AG09309 (cell line): Measurements from ENCODE around the gene DRC1.

Experiments used
- DNase-seq: peaks from one replicate; pipeline ENCODE4 v3.0.0-alpha.2; 2010; ENCODE audit warnings: low read depth
- H3K4me3 ChIP-seq: 2 replicates; pipeline ENCODE4 v1.5.1; 2011; ENCODE audit warnings: mild to moderate bottlenecking, low read depth, low read length, moderate library complexity; ENCODE audit not compliant: control insufficient read depth
- TF ChIP-seq, protein P1 (sequence below): IDR thresholded peaks from 2 replicates; pipeline ENCODE4 v1.5.1; 2011; ENCODE audit warnings: mild to moderate bottlenecking, low read depth, low read length, inconsistent platforms; ENCODE audit not compliant: insufficient read depth, control insufficient read depth; ENCODE audit errors: missing control alignments

The DRC1 gene

DNA sequence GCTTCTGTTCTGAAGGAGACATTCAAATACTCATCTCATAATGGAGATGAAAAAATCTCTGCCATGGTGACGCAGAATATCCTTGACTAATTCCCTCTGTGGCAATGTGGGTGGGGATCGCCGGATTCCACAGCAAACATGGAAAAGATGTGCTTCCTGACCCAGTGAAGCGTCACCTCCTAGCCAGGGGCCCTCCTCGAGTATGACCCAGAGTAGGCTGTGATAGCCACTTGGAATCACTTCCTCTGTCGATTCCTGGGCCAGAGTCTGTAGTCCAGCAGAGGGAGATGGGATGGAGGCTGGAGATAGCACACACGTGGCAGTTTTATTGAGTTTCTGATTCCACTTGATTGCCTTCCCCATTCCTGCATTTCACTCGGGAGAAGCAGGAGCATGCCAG is 36.8 kb downstream of the DRC1 start:
- TF ChIP-seq, protein P1, sequence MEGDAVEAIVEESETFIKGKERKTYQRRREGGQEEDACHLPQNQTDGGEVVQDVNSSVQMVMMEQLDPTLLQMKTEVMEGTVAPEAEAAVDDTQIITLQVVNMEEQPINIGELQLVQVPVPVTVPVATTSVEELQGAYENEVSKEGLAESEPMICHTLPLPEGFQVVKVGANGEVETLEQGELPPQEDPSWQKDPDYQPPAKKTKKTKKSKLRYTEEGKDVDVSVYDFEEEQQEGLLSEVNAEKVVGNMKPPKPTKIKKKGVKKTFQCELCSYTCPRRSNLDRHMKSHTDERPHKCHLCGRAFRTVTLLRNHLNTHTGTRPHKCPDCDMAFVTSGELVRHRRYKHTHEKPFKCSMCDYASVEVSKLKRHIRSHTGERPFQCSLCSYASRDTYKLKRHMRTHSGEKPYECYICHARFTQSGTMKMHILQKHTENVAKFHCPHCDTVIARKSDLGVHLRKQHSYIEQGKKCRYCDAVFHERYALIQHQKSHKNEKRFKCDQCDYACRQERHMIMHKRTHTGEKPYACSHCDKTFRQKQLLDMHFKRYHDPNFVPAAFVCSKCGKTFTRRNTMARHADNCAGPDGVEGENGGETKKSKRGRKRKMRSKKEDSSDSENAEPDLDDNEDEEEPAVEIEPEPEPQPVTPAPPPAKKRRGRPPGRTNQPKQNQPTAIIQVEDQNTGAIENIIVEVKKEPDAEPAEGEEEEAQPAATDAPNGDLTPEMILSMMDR = peak; percentile 31
- H3K4me3 ChIP-seq = no peak overlapping the region
- DNase-seq = peak; percentile 60

DNA sequence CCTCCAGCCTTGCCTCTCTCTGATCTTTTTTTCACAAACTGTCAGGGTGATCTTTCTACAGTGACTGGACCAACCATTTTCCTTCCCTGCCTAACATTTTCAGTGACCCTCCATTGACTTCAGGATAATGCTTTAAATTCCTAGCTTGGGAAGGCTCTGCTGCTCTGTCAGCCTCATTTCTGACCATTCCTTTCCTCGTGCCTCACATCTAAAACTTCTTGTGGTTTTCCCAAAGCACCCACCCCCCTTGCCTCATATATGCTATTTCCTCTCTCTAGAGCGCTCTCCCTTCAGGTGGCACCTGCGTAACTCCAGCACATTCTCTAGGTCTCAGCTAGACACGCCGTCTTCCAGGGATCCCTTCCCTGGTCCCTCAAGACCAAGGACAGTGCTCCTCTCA is 37.2 kb downstream of the DRC1 start:
- DNase-seq = no peak
- TF ChIP-seq, protein P1 = no peak
- H3K4me3 ChIP-seq = no peak overlapping the region

DNA sequence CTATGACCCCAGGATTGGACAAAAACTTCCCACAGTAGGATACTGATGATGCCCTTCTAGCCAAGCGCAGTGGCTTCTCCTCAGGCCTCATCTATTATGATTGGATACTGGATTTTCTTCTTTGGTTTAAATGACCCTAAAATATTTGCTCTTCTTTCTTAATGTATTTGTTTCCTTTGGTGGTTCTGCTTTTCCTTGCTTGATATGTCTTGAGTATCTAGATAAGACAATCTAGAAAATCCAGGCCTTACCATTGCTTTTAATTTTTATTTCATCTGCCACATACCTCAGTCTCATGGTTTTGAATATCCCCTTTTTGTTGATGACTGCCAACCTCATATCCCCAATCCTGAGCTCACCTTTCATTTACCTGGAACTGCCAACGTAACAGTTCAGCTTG is 40.6 kb downstream of the DRC1 start:
- no peak overlapping the region for H3K4me3 ChIP-seq
- TF ChIP-seq, protein P1 = no peak
- no peak for DNase-seq

DNA sequence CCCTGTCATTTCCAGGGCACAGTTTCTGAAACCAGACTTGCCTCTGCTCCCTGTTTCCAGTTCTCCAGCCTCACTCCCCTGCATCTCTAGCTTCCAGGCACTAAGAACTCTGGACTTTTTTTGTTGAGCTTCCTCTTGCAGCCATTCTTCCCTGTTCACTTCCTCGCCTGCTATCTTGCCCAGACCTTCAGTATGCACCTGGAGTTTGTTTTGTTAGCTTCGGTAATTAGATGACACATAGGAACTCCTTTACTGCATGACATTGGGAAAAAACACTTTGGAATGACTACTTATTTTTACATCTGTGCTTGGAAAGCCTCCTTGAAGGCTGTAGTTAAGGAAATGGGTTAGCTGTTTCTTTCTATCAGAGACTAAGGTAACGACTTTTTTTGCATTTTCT is 41.0 kb downstream of the DRC1 start:
- TF ChIP-seq, protein P1 = no peak
- no peak for DNase-seq
- H3K4me3 ChIP-seq = no peak overlapping the region

DNA sequence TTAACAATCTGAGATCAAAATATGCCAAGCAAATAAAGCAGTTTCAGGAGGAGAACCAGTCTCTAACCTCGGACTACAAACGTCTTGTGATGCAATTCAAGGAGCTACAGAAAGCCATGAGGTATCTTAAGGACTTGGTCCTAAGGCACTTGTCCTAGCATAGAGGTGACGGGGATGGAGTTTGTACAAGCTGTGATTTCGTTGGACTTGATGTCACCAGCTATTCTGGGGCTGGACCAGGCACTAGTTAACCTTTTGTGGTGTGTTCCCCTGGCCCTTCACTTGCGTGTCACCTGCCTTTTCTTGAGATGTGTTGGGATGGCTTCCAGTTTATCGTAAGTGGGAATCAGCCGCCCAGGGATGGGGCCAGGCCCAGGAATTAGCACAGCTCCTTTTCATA is 42.5 kb downstream of the DRC1 start:
- TF ChIP-seq, protein P1 = no peak
- no peak overlapping the region for H3K4me3 ChIP-seq
- no peak for DNase-seq

DNA sequence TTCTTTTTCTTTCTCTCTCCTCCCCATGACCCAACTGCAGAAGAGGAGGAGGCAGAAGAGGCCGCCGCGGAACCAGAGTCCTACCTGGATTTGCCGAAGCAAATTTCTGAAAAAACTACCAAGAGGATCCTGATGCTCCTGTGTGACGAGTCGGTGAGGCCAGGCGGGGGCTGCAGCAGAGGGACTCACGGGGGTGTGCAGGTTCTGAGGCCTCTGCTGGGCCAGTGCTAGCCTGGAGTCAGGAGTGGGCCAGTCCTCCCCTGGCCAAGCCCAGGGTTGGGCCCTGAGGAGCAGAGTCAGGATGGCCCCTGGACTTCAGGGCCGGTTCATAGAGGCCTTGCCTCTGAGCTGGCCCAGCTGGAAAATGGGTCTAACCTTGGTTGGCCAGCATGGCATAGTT is 46.9 kb downstream of the DRC1 start:
- TF ChIP-seq, protein P1 = no peak
- no peak overlapping the region for H3K4me3 ChIP-seq
- DNase-seq = no peak
